ENCODE data around the gene MGAT5B. TPM values are rescaled to one million over a fixed set of nuclear protein-coding genes. Genes with fewer than 3 reads are reported as not detected.

MGAT5B gene
- total and polyA plus RNA-seq, 10 of the 15 experiments (the other 5 are each of a cell fraction or from before 2014, with no cell fraction given): 0.13 TPM; not detected in 9

DNA sequence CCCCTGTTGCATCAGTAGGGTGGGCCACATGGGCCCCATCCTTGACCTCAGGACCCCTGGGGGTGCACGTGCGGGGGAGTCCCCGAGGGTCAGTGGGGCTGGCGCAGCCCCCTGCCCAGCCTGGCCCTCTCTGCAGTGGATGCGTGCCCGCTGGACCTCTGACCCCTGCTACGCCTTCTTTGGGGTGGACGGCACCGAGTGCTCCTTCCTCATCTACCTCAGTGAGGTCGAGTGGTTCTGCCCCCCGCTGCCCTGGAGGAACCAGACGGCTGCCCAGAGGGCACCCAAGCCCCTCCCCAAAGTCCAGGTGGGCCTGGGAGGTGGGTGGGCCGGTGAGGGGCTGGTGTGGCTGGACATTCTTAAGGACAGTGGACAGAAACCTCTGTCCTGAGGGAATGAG, 35.9 kb downstream of the MGAT5B start:
- RAD21 ChIA-PET (ENCODE audit: unreplicated experiment): no interaction called here
- in situ Hi-C loops (cut with MboI): no loop called here
- no peaks in the 10 kb centered on the region for H3K79me2 ChIP-seq (ENCODE audit: control insufficient read depth, insufficient read depth, low read length)
- CTCF ChIA-PET: interaction anchor here (0.6 kb wide), 1 partner anchor 518 kb away, joined by 4 read pairs; no protein-coding TSS in a partner anchor
- H3K27ac ChIP-seq (ENCODE audit: control insufficient read depth, insufficient read depth): no peak overlapping the region
- BruUV-seq (replicated peaks): no TSS peak
- H2AFZ ChIP-seq (ENCODE audit: control insufficient read depth, low read depth, low read length): no peak overlapping the region
- WGBS (ENCODE audit: insufficient coverage, insufficient replicate concordance, low lambda C conversion rate, missing lambda C conversion rate): 28% methylated on average over 13 of the region's 13 CpGs
- DNase-seq (ENCODE audit: low read depth, low spot score) (no peak), ATAC-seq (no peak), FAIRE-seq (no peak)
- TF ChIP-seq ZNF384 (IDR thresholded peaks at IDR 0.05; ENCODE audit: borderline replicate concordance, low read depth, low read length) (no peak), EGR1 (IDR thresholded peaks at IDR 0.05; ENCODE audit: borderline replicate concordance in 1 of 2, low read depth in 2 of 2, low read length in 2 of 2) (no peak), IKZF2 (IDR thresholded peaks at IDR 0.05) (no peak), PAX8 (IDR thresholded peaks at IDR 0.05) (no peak), RAD51 (IDR thresholded peaks at IDR 0.05) (no peak), SMC3 (IDR thresholded peaks at IDR 0.05; ENCODE audit: borderline replicate concordance, low read length) (no peak), YBX1 (IDR thresholded peaks at IDR 0.05) (no peak), POLR2AphosphoS5 (IDR thresholded peaks at IDR 0.05; ENCODE audit: low read length) (no peak), TAF1 (IDR thresholded peaks at IDR 0.05; ENCODE audit: borderline replicate concordance, low read depth, low read length) (no peak), ZNF217 (IDR thresholded peaks at IDR 0.05) (no peak), NRF1 (conservative IDR thresholded peaks at IDR 0.05; ENCODE audit: low read depth, low read length) (no peak), HDAC2 (IDR thresholded peaks at IDR 0.05) (no peak)
- TF ChIP-seq, protein P1, sequence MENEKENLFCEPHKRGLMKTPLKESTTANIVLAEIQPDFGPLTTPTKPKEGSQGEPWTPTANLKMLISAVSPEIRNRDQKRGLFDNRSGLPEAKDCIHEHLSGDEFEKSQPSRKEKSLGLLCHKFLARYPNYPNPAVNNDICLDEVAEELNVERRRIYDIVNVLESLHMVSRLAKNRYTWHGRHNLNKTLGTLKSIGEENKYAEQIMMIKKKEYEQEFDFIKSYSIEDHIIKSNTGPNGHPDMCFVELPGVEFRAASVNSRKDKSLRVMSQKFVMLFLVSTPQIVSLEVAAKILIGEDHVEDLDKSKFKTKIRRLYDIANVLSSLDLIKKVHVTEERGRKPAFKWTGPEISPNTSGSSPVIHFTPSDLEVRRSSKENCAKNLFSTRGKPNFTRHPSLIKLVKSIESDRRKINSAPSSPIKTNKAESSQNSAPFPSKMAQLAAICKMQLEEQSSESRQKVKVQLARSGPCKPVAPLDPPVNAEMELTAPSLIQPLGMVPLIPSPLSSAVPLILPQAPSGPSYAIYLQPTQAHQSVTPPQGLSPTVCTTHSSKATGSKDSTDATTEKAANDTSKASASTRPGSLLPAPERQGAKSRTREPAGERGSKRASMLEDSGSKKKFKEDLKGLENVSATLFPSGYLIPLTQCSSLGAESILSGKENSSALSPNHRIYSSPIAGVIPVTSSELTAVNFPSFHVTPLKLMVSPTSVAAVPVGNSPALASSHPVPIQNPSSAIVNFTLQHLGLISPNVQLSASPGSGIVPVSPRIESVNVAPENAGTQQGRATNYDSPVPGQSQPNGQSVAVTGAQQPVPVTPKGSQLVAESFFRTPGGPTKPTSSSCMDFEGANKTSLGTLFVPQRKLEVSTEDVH (IDR thresholded peaks at IDR 0.05; ENCODE audit: low read depth, partially characterized antibody): no peak
- TF ChIP-seq, protein P2, sequence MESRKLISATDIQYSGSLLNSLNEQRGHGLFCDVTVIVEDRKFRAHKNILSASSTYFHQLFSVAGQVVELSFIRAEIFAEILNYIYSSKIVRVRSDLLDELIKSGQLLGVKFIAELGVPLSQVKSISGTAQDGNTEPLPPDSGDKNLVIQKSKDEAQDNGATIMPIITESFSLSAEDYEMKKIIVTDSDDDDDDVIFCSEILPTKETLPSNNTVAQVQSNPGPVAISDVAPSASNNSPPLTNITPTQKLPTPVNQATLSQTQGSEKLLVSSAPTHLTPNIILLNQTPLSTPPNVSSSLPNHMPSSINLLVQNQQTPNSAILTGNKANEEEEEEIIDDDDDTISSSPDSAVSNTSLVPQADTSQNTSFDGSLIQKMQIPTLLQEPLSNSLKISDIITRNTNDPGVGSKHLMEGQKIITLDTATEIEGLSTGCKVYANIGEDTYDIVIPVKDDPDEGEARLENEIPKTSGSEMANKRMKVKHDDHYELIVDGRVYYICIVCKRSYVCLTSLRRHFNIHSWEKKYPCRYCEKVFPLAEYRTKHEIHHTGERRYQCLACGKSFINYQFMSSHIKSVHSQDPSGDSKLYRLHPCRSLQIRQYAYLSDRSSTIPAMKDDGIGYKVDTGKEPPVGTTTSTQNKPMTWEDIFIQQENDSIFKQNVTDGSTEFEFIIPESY (IDR thresholded peaks at IDR 0.05): no peak
- H3K4me2 ChIP-seq (ENCODE audit: control insufficient read depth, insufficient read depth): no peak overlapping the region
- SMC1A ChIA-PET (ENCODE audit: uncharacterized antibody, unreplicated experiment): no interaction called here
- H4K20me1 ChIP-seq (ENCODE audit: control insufficient read depth, insufficient read depth): no peaks in the 10 kb centered on the region
- H3K27me3 ChIP-seq (replicated peaks in 1 of 2; ENCODE audit: control insufficient read depth in 2 of 2, insufficient read depth in 2 of 2, low read length in 1 of 2): no peaks in the 10 kb centered on the region; a peak in 1 of 4 replicates
- no peaks in the 10 kb centered on the region for H3K4me1 ChIP-seq (ENCODE audit: control insufficient read depth, insufficient read depth, low read length)
- H3K9me3 ChIP-seq (replicated peaks; ENCODE audit: control insufficient read depth, insufficient read depth, low read length): no peaks in the 10 kb centered on the region
- H3K9ac ChIP-seq (ENCODE audit: control insufficient read depth, insufficient read depth, low read length): no peak overlapping the region
- no peaks in the 10 kb centered on the region for H3K36me3 ChIP-seq (ENCODE audit: control insufficient read depth in 2 of 2, insufficient read depth in 2 of 2, low read length in 1 of 2)
- intact Hi-C loops (cut with micrococcal nuclease; ENCODE audit: unreplicated experiment): no loop called here
- H3K4me3 ChIP-seq: no peak overlapping the region
- POLR2A ChIA-PET: interaction anchor here (0.5 kb wide), 1 partner anchor 92 kb away, joined by 5 read pairs; no protein-coding TSS in a partner anchor
